HepG2 (cell line): Measurements from ENCODE around the gene RNGTT. TPM values are rescaled to one million over a fixed set of nuclear protein-coding genes. Genes with fewer than 3 reads are reported as not detected.

ENCODE experiments used
- ATAC-seq: fragments of 200-7000 bp; cut with Tn5 transposase; 3 replicates; pipeline ENCODE4 v1.9.1; 2020; ENCODE audit warnings: mild to moderate bottlenecking, moderate library complexity
- BruUV-seq: library from RNA; stranded (reverse); fragments of 400-500 nt; replicated peaks from 2 replicates; lab custom pipeline; 2021; lab: Mats Ljungman, UMichigan
- CTCF ChIA-PET: fragments of 300-600 bp; formaldehyde crosslinking; extraction: SDS; loops from one replicate; lab custom pipeline; 2021; ENCODE audit warnings: low total read pairs, inconsistent platforms, low intra/inter-chr PET ratio; lab: Yijun Ruan, JAX
- POLR2A ChIA-PET: fragments of 350-600 bp; sonication (Branson Sonifier 250); formaldehyde crosslinking; loops from one replicate; lab custom pipeline; 2020; ENCODE audit warnings: antibody characterized with exemption, inconsistent platforms; lab: Yijun Ruan, JAX
- DNase-seq: peaks from one replicate; pipeline ENCODE4 v3.0.0-alpha.2; 2015; ENCODE audit warnings: low spot score
- FAIRE-seq: peaks from 3 replicates; lab custom pipeline; 2011; peaks lifted over from hg19 to GRCh38; lab: Jason Lieb, UNC
- H2AFZ ChIP-seq: one replicate; pipeline ENCODE4 v1.6.1; 2011; ENCODE audit warnings: low read length, inconsistent platforms
- H3K27ac ChIP-seq: fragments of 300-600 bp; 3 replicates; pipeline ENCODE4 v1.8.0; 2011; ENCODE audit warnings: mixed run types, mild to moderate bottlenecking, mixed read lengths, low read length, inconsistent platforms; ENCODE audit not compliant: insufficient read depth; ENCODE audit errors: extremely low read length
- H3K27me3 ChIP-seq, 2 experiments: fragments of 200-600 bp in 1 of 2; 2 replicates in 1 of 2; 3 replicates in 1 of 2; pipeline versions ENCODE4 v1.6.0 to v1.8.0; 2011; ENCODE audit warnings: low read length in 2 of 2, mild to moderate bottlenecking in 2 of 2, moderate library complexity in 2 of 2, inconsistent platforms in 1 of 2; ENCODE audit not compliant: insufficient read depth in 2 of 2, control insufficient read depth in 1 of 2
- H3K36me3 ChIP-seq, 2 experiments: fragments of 200-600 bp in 1 of 2; replicated peaks in 1 of 2; 2 replicates in 1 of 2; 3 replicates in 1 of 2; pipeline versions ENCODE4 v1.5.1 to v1.8.0; 2011; ENCODE audit warnings: low read length in 2 of 2, inconsistent platforms in 1 of 2; ENCODE audit not compliant: insufficient read depth in 2 of 2, control insufficient read depth in 1 of 2
- H3K4me1 ChIP-seq: 2 replicates; pipeline ENCODE4 v1.5.1; 2012; ENCODE audit warnings: low read length, inconsistent platforms; ENCODE audit not compliant: insufficient read depth
- H3K4me2 ChIP-seq: 2 replicates; pipeline ENCODE4 v1.6.0; 2011; ENCODE audit warnings: low read depth, low read length, inconsistent platforms
- H3K4me3 ChIP-seq, 3 experiments: fragments of 200-600 bp in 1 of 3; sonication (generic), shearing (Covaris generic) in 1 of 3; replicated peaks in 1 of 3; 2 replicates each; pipeline ENCODE4 v1.5.1; 2011 to 2016; ENCODE audit warnings: low read length in 3 of 3, inconsistent platforms in 2 of 3, low read depth in 2 of 3, mild to moderate bottlenecking in 2 of 3, control low read depth in 1 of 3, mixed read lengths in 1 of 3; ENCODE audit not compliant: insufficient read depth in 1 of 3
- H3K79me2 ChIP-seq: one replicate; pipeline ENCODE4 v1.6.1; 2011; ENCODE audit warnings: low read length, inconsistent platforms; ENCODE audit not compliant: insufficient read depth
- H3K9ac ChIP-seq: 2 replicates; pipeline ENCODE4 v1.6.0; 2011; ENCODE audit warnings: mild to moderate bottlenecking, low read depth, low read length, inconsistent platforms; ENCODE audit not compliant: insufficient read depth
- H3K9me3 ChIP-seq: 2 replicates; pipeline ENCODE4 v1.5.1; 2012; ENCODE audit warnings: mild to moderate bottlenecking, low read length
- H4K20me1 ChIP-seq: 2 replicates; pipeline ENCODE4 v1.6.0; 2011; ENCODE audit warnings: inconsistent platforms, mild to moderate bottlenecking, low read length, moderate library complexity; ENCODE audit not compliant: insufficient read depth
- BCL6 ChIP-seq: IDR thresholded peaks from 2 replicates; pipeline ENCODE4 v1.6.1; 2016; ENCODE audit warnings: missing genetic modification reagents, missing compliant biosample characterization
- CBFB ChIP-seq: sonication (generic); formaldehyde crosslinking; IDR thresholded peaks from 2 replicates; pipeline ENCODE4 v1.4.0; 2020; ENCODE audit warnings: missing genetic modification reagents
- FOXM1 ChIP-seq: sonication (generic); formaldehyde crosslinking; IDR thresholded peaks from 2 replicates; pipeline ENCODE4 v1.5.0; 2020; ENCODE audit warnings: missing genetic modification reagents
- GTF3A ChIP-seq: sonication (generic); formaldehyde crosslinking; conservative IDR thresholded peaks from 2 replicates; pipeline ENCODE4 v1.4.0; 2020; ENCODE audit warnings: mild to moderate bottlenecking, missing genetic modification reagents
- MBNL3 ChIP-seq: fragments of 250-450 bp; sonication (Bioruptor Pico); conservative IDR thresholded peaks from 2 replicates; pipeline ENCODE4 v1.8.0; 2022; ENCODE audit warnings: mild to moderate bottlenecking, inconsistent platforms
- MZF1 ChIP-seq: sonication (generic); formaldehyde crosslinking; IDR thresholded peaks from 2 replicates; pipeline ENCODE4 v1.8.1; 2023; ENCODE audit warnings: mild to moderate bottlenecking, missing genetic modification reagents, borderline replicate concordance
- RARG ChIP-seq: sonication (generic); formaldehyde crosslinking; IDR thresholded peaks from 2 replicates; pipeline ENCODE4 v1.4.0; 2020; ENCODE audit warnings: low read depth, mild to moderate bottlenecking, missing genetic modification reagents
- YY1 ChIP-seq: IDR thresholded peaks from 2 replicates; pipeline ENCODE4 v1.6.1; 2011; ENCODE audit warnings: low read length, low read depth, moderate library complexity, mild to moderate bottlenecking; ENCODE audit not compliant: insufficient read depth, insufficient replicate concordance
- ZNF556 ChIP-seq: sonication (generic); formaldehyde crosslinking; IDR thresholded peaks from 2 replicates; pipeline ENCODE4 v1.4.0; 2020; ENCODE audit warnings: mild to moderate bottlenecking, missing genetic modification reagents, borderline replicate concordance
- ZNF747 ChIP-seq: sonication (generic); formaldehyde crosslinking; IDR thresholded peaks from 2 replicates; pipeline ENCODE4 v1.8.1; 2023; ENCODE audit warnings: missing genetic modification reagents, mild to moderate bottlenecking, borderline replicate concordance
- ZNF83 ChIP-seq: sonication (generic); formaldehyde crosslinking; IDR thresholded peaks from 2 replicates; pipeline ENCODE4 v1.4.0; 2020; ENCODE audit warnings: missing genetic modification reagents, mild to moderate bottlenecking, borderline replicate concordance
- WGBS: methylation state at CpG from one replicate; pipeline ENCODE4 v1.1.6; 2017; ENCODE audit warnings: low lambda C conversion rate; 5-methylcytosine and 5-hydroxymethylcytosine counted together
- in situ Hi-C: cut with HindIII; loops from 2 replicates; pipeline ENCODE4 v1.10.0; 2017; ENCODE audit warnings: low pct_unique_long_range_greater_than_20kb; ENCODE audit not compliant: extremely low pct_ligation_motif_present
- intact Hi-C: fragments of 100-400 bp; cut with micrococcal nuclease; formaldehyde crosslinking; loops from one replicate; pipeline ENCODE4 v1.10.0; 2022; ENCODE audit not compliant: unreplicated experiment
- polyA plus RNA-seq, 8 experiments: library from polyadenylated mRNA; depleted of rRNA in 3 of 8; stranded (reverse) in 7 of 8; unstranded in 1 of 8; fragments of >200 nt; fragmentation: Illumina TruSeq in 4 of 8; extraction: Trizol in 4 of 8; gene quantifications; 2 replicates each; pipeline versions ENCODE4 v1.2.1 to v1.2.3, GENCODE V29; 2011 to 2016; ENCODE audit warnings: low read depth in 4 of 8, missing spikeins in 1 of 8, mixed read lengths in 1 of 8; ENCODE audit not compliant: insufficient read depth in 1 of 8
- total RNA-seq, 5 experiments: library from RNA; depleted of rRNA; stranded (reverse); fragments of >200 nt; fragmentation: Illumina TruSeq; extraction: Trizol; gene quantifications; 2 replicates each; pipeline ENCODE4 v1.2.3, GENCODE V29; 2016; ENCODE audit warnings: low read depth in 1 of 5
- TF ChIP-seq, protein P1 (sequence below): sonication (generic); formaldehyde crosslinking; IDR thresholded peaks from 2 replicates; pipeline ENCODE4 v1.5.0; 2020; ENCODE audit warnings: missing genetic modification reagents
- TF ChIP-seq, protein P2 (sequence below): sonication (generic); formaldehyde crosslinking; IDR thresholded peaks from 2 replicates; pipeline ENCODE4 v1.4.0; 2020; ENCODE audit warnings: mild to moderate bottlenecking, missing genetic modification reagents

Gene RNGTT
- total and polyA plus RNA-seq, 2 of the 13 experiments (the other 11 are each of a cell fraction or from before 2014, with no cell fraction given) = 6.0 to 22.6 TPM

DNA sequence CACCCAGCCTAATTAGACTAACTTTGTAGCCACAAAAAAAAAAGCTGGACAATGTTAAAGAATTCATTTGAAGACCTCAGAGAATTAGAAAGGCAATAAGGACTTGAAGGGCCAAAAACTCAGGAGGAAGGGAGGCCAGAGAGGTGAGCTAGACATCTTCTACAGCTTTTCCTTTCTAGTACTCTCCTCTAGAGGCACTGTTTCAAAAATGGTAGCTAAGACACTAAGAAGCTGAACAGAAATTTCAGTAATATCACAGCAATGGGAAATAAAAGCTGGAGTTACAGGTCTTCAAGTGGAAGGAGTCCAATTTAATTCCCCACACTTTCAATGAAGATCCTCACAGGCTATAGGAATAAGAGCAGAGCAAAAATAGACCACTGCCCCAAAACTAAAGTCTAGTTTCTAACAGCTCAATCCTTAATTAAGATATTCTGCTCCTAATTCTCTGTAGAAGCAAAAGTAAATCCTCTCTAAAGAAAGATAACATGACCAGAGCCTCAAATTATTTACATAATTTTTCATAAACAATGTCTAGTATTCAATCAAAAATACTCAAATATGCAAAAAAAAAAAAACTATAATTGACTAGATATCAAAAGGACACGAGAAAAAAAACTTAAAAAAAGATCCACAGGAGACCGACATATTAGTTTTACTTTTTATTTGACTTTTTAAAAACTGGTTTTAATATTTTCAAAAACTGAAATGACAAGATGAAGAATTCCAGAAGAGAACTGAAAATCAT is 63.7 kb downstream of the RNGTT start:
- in situ Hi-C loops = no loop called here
- FAIRE-seq (no peak), DNase-seq (peak; percentile 4), ATAC-seq (peak; percentile 63)
- POLR2A ChIA-PET = no interaction called here
- H3K27ac ChIP-seq = no peak overlapping the region
- BruUV-seq = no TSS peak
- H3K4me3 ChIP-seq = no peak overlapping the region
- no peak overlapping the region for H2AFZ ChIP-seq
- CTCF ChIA-PET = no interaction called here
- no peaks in the 10 kb centered on the region for H3K9me3 ChIP-seq
- no peak overlapping the region for H3K9ac ChIP-seq
- no peak overlapping the region for H3K4me2 ChIP-seq
- H3K4me1 ChIP-seq = no peaks in the 10 kb centered on the region
- TF ChIP-seq ZNF83 (CRISPR knock-in tag) (no peak), CBFB (CRISPR knock-in tag) (no peak), ZNF747 (CRISPR knock-in tag) (no peak), GTF3A (no peak), BCL6 (CRISPR knock-in tag) (no peak), YY1 (no peak), MZF1 (CRISPR knock-in tag) (no peak), RARG (CRISPR knock-in tag) (no peak), ZNF556 (CRISPR knock-in tag) (no peak), FOXM1 (CRISPR knock-in tag) (no peak), MBNL3 (CRISPR knock-in tag) (no peak)
- TF ChIP-seq, protein P1, sequence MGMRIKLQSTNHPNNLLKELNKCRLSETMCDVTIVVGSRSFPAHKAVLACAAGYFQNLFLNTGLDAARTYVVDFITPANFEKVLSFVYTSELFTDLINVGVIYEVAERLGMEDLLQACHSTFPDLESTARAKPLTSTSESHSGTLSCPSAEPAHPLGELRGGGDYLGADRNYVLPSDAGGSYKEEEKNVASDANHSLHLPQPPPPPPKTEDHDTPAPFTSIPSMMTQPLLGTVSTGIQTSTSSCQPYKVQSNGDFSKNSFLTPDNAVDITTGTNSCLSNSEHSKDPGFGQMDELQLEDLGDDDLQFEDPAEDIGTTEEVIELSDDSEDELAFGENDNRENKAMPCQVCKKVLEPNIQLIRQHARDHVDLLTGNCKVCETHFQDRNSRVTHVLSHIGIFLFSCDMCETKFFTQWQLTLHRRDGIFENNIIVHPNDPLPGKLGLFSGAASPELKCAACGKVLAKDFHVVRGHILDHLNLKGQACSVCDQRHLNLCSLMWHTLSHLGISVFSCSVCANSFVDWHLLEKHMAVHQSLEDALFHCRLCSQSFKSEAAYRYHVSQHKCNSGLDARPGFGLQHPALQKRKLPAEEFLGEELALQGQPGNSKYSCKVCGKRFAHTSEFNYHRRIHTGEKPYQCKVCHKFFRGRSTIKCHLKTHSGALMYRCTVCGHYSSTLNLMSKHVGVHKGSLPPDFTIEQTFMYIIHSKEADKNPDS (CRISPR knock-in tag) = no peak
- TF ChIP-seq, protein P2, sequence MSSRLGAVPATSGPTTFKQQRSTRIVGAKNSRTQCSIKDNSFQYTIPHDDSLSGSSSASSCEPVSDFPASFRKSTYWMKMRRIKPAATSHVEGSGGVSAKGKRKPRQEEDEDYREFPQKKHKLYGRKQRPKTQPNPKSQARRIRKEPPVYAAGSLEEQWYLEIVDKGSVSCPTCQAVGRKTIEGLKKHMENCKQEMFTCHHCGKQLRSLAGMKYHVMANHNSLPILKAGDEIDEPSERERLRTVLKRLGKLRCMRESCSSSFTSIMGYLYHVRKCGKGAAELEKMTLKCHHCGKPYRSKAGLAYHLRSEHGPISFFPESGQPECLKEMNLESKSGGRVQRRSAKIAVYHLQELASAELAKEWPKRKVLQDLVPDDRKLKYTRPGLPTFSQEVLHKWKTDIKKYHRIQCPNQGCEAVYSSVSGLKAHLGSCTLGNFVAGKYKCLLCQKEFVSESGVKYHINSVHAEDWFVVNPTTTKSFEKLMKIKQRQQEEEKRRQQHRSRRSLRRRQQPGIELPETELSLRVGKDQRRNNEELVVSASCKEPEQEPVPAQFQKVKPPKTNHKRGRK (CRISPR knock-in tag) = no peak
- H4K20me1 ChIP-seq = no peaks in the 10 kb centered on the region
- 96% methylated on average over 2 of the region's 2 CpGs for WGBS
- no peaks in the 10 kb centered on the region for H3K27me3 ChIP-seq
- no peaks in the 10 kb centered on the region for H3K79me2 ChIP-seq
- H3K36me3 ChIP-seq = peaks cover 4 to 21% of the 10 kb centered on the region in 2 experiments; a peak in 4 of 5 replicates
- intact Hi-C loops = no loop called here
